H1 (cell line): Measurements from ENCODE around the gene PPIF. TPM values are rescaled to one million over a fixed set of nuclear protein-coding genes. Genes with fewer than 3 reads are reported as not detected.

Experiments used
- CTCF ChIA-PET: fragments of 300-600 bp; sonication (Branson Sonifier 250); formaldehyde crosslinking; loops from one replicate; lab custom pipeline; 2021; ENCODE audit not compliant: partially characterized antibody; lab: Charles Lee
- POLR2A ChIA-PET: fragments of 300-600 bp; sonication (Branson Sonifier 250); formaldehyde crosslinking; loops from one replicate; lab custom pipeline; 2021; ENCODE audit warnings: inconsistent platforms; ENCODE audit not compliant: partially characterized antibody; lab: Charles Lee
- DNase-seq, 2 experiments: peaks; one replicate each; pipeline versions ENCODE4 v3.0.0 to v3.0.0-alpha.2; 2010 to 2022; ENCODE audit warnings: low spot score in 2 of 2, low read depth in 1 of 2, mixed read lengths in 1 of 2
- FAIRE-seq: peaks from 2 replicates; lab custom pipeline; 2011; peaks lifted over from hg19 to GRCh38; lab: Jason Lieb, UNC
- H2AFZ ChIP-seq: 2 replicates; pipeline ENCODE4 v1.8.1; 2012; ENCODE audit warnings: low read length, inconsistent platforms
- H2AK5ac ChIP-seq: 2 replicates; pipeline ENCODE4 v1.6.1; 2013; ENCODE audit warnings: low read depth, low read length
- H2BK120ac ChIP-seq: replicated peaks from 2 replicates; pipeline ENCODE3; 2013; ENCODE audit warnings: low read depth, low read length, inconsistent platforms
- H2BK12ac ChIP-seq: 2 replicates; pipeline ENCODE4 v1.6.1; 2013; ENCODE audit warnings: low read depth, low read length
- H2BK15ac ChIP-seq: 2 replicates; pipeline ENCODE4 v1.6.1; 2013; ENCODE audit warnings: low read length
- H2BK20ac ChIP-seq: 2 replicates; pipeline ENCODE4 v1.6.1; 2013; ENCODE audit warnings: low read length
- H2BK5ac ChIP-seq: 2 replicates; pipeline ENCODE4 v1.6.1; 2013; ENCODE audit warnings: low read depth, low read length
- H3K14ac ChIP-seq: 2 replicates; pipeline ENCODE4 v1.6.1; 2013; ENCODE audit warnings: inconsistent platforms; ENCODE audit not compliant: insufficient read length
- H3K18ac ChIP-seq: 2 replicates; pipeline ENCODE4 v1.6.1; 2013; ENCODE audit warnings: low read length; ENCODE audit errors: extremely low read depth
- H3K23ac ChIP-seq: 2 replicates; pipeline ENCODE4 v1.6.1; 2013; ENCODE audit warnings: inconsistent platforms; ENCODE audit not compliant: insufficient read length
- H3K23me2 ChIP-seq: 2 replicates; pipeline ENCODE4 v1.6.1; 2013; ENCODE audit warnings: low read depth, low read length
- H3K27ac ChIP-seq: 2 replicates; pipeline ENCODE4 v1.6.1; 2011; ENCODE audit warnings: low read depth, low read length, inconsistent platforms
- H3K27me3 ChIP-seq, 4 experiments: replicated peaks in 1 of 4; 1 replicate in 1 of 4; 2 replicates in 3 of 4; pipeline versions ENCODE4 v1.6.1 to v1.8.1; 2011 to 2013; ENCODE audit warnings: low read length in 3 of 4, mild to moderate bottlenecking in 3 of 4, inconsistent platforms in 2 of 4, mixed read lengths in 2 of 4, moderate library complexity in 1 of 4; ENCODE audit not compliant: control insufficient read depth in 3 of 4, insufficient read depth in 3 of 4; ENCODE audit errors: extremely low read depth in 1 of 4
- H3K36me3 ChIP-seq, 4 experiments: 2 replicates each; pipeline versions ENCODE4 v1.6.1 to v1.8.1; 2011 to 2013; ENCODE audit warnings: mild to moderate bottlenecking in 4 of 4, low read length in 3 of 4, moderate library complexity in 2 of 4, control low read depth in 1 of 4, inconsistent platforms in 1 of 4; ENCODE audit not compliant: insufficient read depth in 4 of 4, control insufficient read depth in 2 of 4
- H3K4ac ChIP-seq: replicated peaks from 2 replicates; pipeline ENCODE3; 2013; ENCODE audit warnings: low read length, low read depth, mixed read lengths, inconsistent platforms; ENCODE audit not compliant: insufficient read length
- H3K4me1 ChIP-seq, 4 experiments: replicated peaks in 1 of 4; 1 replicate in 1 of 4; 2 replicates in 3 of 4; pipeline versions ENCODE4 v1.6.1 to v1.8.1; 2011 to 2013; ENCODE audit warnings: low read length in 3 of 4, inconsistent platforms in 2 of 4, mixed read lengths in 1 of 4; ENCODE audit not compliant: insufficient read depth in 4 of 4, control insufficient read depth in 3 of 4
- H3K4me2 ChIP-seq, 2 experiments: 2 replicates each; pipeline versions ENCODE4 v1.6.1 to v1.8.1; 2011 to 2013; ENCODE audit warnings: low read depth in 2 of 2, low read length in 2 of 2, control low read depth in 1 of 2, inconsistent platforms in 1 of 2, mild to moderate bottlenecking in 1 of 2; ENCODE audit not compliant: insufficient read depth in 1 of 2
- H3K4me3 ChIP-seq, 4 experiments: fragments of 200-600, 300-600 bp in 1 of 4; sonication (generic), shearing (Covaris generic), sonication (Bioruptor Twin) in 1 of 4; 2 replicates each; pipeline versions ENCODE4 v1.5.1 to v1.8.1; 2011 to 2016; ENCODE audit warnings: low read length in 4 of 4, low read depth in 3 of 4, control low read depth in 2 of 4, inconsistent platforms in 2 of 4, mild to moderate bottlenecking in 2 of 4, mixed read lengths in 1 of 4, moderate library complexity in 1 of 4; ENCODE audit not compliant: insufficient read depth in 2 of 4; ENCODE audit errors: extremely low read depth in 1 of 4
- H3K56ac ChIP-seq: replicated peaks from 2 replicates; pipeline ENCODE3; 2013; ENCODE audit warnings: low read depth, mild to moderate bottlenecking, mixed read lengths, low read length, inconsistent platforms; ENCODE audit not compliant: insufficient read length
- H3K79me1 ChIP-seq: 2 replicates; pipeline ENCODE4 v1.6.1; 2013; ENCODE audit warnings: low read depth, low read length, control low read depth
- H3K79me2 ChIP-seq, 2 experiments: 2 replicates each; pipeline versions ENCODE4 v1.6.1 to v1.8.1; 2012 to 2013; ENCODE audit warnings: low read length in 2 of 2, mild to moderate bottlenecking in 2 of 2, inconsistent platforms in 1 of 2; ENCODE audit not compliant: insufficient read depth in 2 of 2, control insufficient read depth in 1 of 2
- H3K9ac ChIP-seq, 4 experiments: replicated peaks in 1 of 4; 1 replicate in 1 of 4; 2 replicates in 3 of 4; pipeline versions ENCODE4 v1.6.1 to v1.8.1; 2011 to 2013; ENCODE audit warnings: low read depth in 3 of 4, low read length in 3 of 4, control low read depth in 2 of 4, mild to moderate bottlenecking in 2 of 4, moderate library complexity in 2 of 4, inconsistent platforms in 1 of 4; ENCODE audit errors: extremely low read depth in 1 of 4
- H3K9me3 ChIP-seq, 2 experiments: 2 replicates each; pipeline versions ENCODE4 v1.6.1 to v1.8.1; 2012 to 2013; ENCODE audit warnings: mild to moderate bottlenecking in 2 of 2, moderate library complexity in 2 of 2, control low read depth in 1 of 2, inconsistent platforms in 1 of 2, low read depth in 1 of 2, low read length in 1 of 2, mixed read lengths in 1 of 2; ENCODE audit not compliant: insufficient read depth in 2 of 2
- H4K20me1 ChIP-seq, 2 experiments: replicated peaks in 1 of 2; 2 replicates each; pipeline versions ENCODE3 to v1.8.1; 2011 to 2013; ENCODE audit warnings: inconsistent platforms in 2 of 2, low read length in 2 of 2, mild to moderate bottlenecking in 1 of 2; ENCODE audit not compliant: insufficient read depth in 2 of 2, control insufficient read depth in 1 of 2
- H4K5ac ChIP-seq: 2 replicates; pipeline ENCODE4 v1.6.1; 2013; ENCODE audit warnings: low read length, low read depth, mixed read lengths, inconsistent platforms; ENCODE audit not compliant: insufficient read length
- H4K8ac ChIP-seq: 2 replicates; pipeline ENCODE4 v1.8.0; 2013; ENCODE audit warnings: mild to moderate bottlenecking, moderate library complexity, low read length, inconsistent platforms; ENCODE audit not compliant: insufficient read depth; ENCODE audit errors: extremely low read depth
- H4K91ac ChIP-seq: replicated peaks from 2 replicates; pipeline ENCODE3; 2013; ENCODE audit warnings: low read length, mixed read lengths, inconsistent platforms; ENCODE audit not compliant: insufficient read length
- BACH1 ChIP-seq: IDR thresholded peaks from 2 replicates; pipeline ENCODE4 v1.6.1; 2012; ENCODE audit warnings: low read length, improper control_type of control experiment
- BCL11A ChIP-seq, 2 experiments: IDR thresholded peaks; one replicate each; pipeline ENCODE4 v1.6.1; 2011; ENCODE audit warnings: low read depth in 2 of 2, low read length in 2 of 2, mild to moderate bottlenecking in 2 of 2
- CBX5 ChIP-seq: fragments of 300-800, 300-1000 bp; sonication (generic); IDR thresholded peaks from 2 replicates; pipeline ENCODE4 v1.7.1; 2016; ENCODE audit warnings: antibody characterized with exemption, low read length, low read depth
- EGR1 ChIP-seq: IDR thresholded peaks from 2 replicates; pipeline ENCODE4 v1.6.1; 2011; ENCODE audit warnings: low read depth, low read length, borderline replicate concordance
- GABPA ChIP-seq: IDR thresholded peaks from 2 replicates; pipeline ENCODE4 v1.6.1; 2011; ENCODE audit warnings: mild to moderate bottlenecking, low read length, moderate library complexity, borderline replicate concordance; ENCODE audit not compliant: insufficient read depth
- JUN ChIP-seq: IDR thresholded peaks from 2 replicates; pipeline ENCODE4 v1.6.1; 2011; ENCODE audit warnings: low read depth, mild to moderate bottlenecking, improper control_type of control experiment, low read length
- NANOG ChIP-seq: IDR thresholded peaks from 2 replicates; pipeline ENCODE4 v1.6.1; 2011; ENCODE audit warnings: low read length, low read depth, mild to moderate bottlenecking, inconsistent platforms; ENCODE audit not compliant: insufficient read depth, poor library complexity, severe bottlenecking
- NRF1 ChIP-seq: IDR thresholded peaks from 2 replicates; pipeline ENCODE4 v1.6.1; 2011; ENCODE audit warnings: mild to moderate bottlenecking, low read depth, low read length, improper control_type of control experiment
- POU5F1 ChIP-seq: IDR thresholded peaks from 2 replicates; pipeline ENCODE4 v1.6.1; 2011; ENCODE audit warnings: low read depth, mild to moderate bottlenecking, low read length, moderate library complexity
- RFX5 ChIP-seq: IDR thresholded peaks from 2 replicates; pipeline ENCODE4 v1.6.1; 2011; ENCODE audit warnings: low read depth, low read length, improper control_type of control experiment, borderline replicate concordance
- SP1 ChIP-seq: IDR thresholded peaks from 2 replicates; pipeline ENCODE4 v1.6.1; 2011; ENCODE audit warnings: low read depth, low read length
- SP4 ChIP-seq: IDR thresholded peaks from 2 replicates; pipeline ENCODE4 v1.6.1; 2012; ENCODE audit warnings: low read length, inconsistent platforms
- SRF ChIP-seq: IDR thresholded peaks from 2 replicates; pipeline ENCODE4 v1.6.1; 2011; ENCODE audit warnings: mild to moderate bottlenecking, low read depth, low read length, moderate library complexity
- TAF1 ChIP-seq: IDR thresholded peaks from 2 replicates; pipeline ENCODE4 v1.6.1; 2011; ENCODE audit warnings: mild to moderate bottlenecking, low read depth, low read length
- YY1 ChIP-seq: IDR thresholded peaks from 2 replicates; pipeline ENCODE4 v1.6.1; 2011; ENCODE audit warnings: low read depth, mild to moderate bottlenecking, low read length
- WGBS, 2 experiments: shearing (Covaris generic) in 1 of 2; methylation state at CpG; one replicate each; pipeline versions ENCODE4 v1.1.6 to v1.1.7; 2013 to 2015; ENCODE audit warnings: low lambda C conversion rate in 2 of 2, mixed read lengths in 2 of 2, inconsistent platforms in 1 of 2, low coverage in 1 of 2, missing lambda C conversion rate in 1 of 2; ENCODE audit not compliant: insufficient replicate concordance in 2 of 2, insufficient coverage in 1 of 2, insufficient read length in 1 of 2; ENCODE audit errors: extremely low coverage in 1 of 2, missing lambda C conversion rate in 1 of 2; 5-methylcytosine and 5-hydroxymethylcytosine counted together
- polyA plus RNA-seq, 7 experiments: library from polyadenylated mRNA; depleted of rRNA in 3 of 7; stranded (reverse) in 5 of 7; unstranded in 2 of 7; fragments of >200 nt in 5 of 7; fragments of 200-250 nt in 2 of 7; gene quantifications; 1 replicate in 5 of 7; 2 replicates in 1 of 7; 4 replicates in 1 of 7; pipeline versions ENCODE4 v1.2.1 to v1.2.3, GENCODE V29; 2011 to 2013; ENCODE audit warnings: missing spikeins in 2 of 7, mixed read lengths in 2 of 7
- total RNA-seq: library from RNA; stranded (reverse); fragmentation: NEBNext Ultra II Directional; extraction: Animal tissue kit (Norgen Biotek cat#: 25700); gene quantifications from 2 replicates; pipeline ENCODE4 v1.2.1, GENCODE V29; 2021

PPIF gene
- total and polyA plus RNA-seq, 2 of the 8 experiments (the other 6 are each of a cell fraction or from before 2014, with no cell fraction given) = 70.2 to 77.6 TPM

- Histone ChIP-seq H3K79me1 (no peaks in the 10 kb centered on the region), H3K14ac (no peak overlapping the region), H2BK20ac (no peak overlapping the region), H2BK12ac (no peak overlapping the region), H3K18ac (no peak overlapping the region), H4K5ac (no peak overlapping the region), H2BK120ac (no peak overlapping the region), H3K27me3 (no peaks in the 10 kb centered on the region), H3K4me3 (no peak overlapping the region), H2BK5ac (no peak overlapping the region), H4K8ac (no peak overlapping the region), H3K4me1 (no peaks in the 10 kb centered on the region; a peak in 1 of 7 replicates), H3K56ac (no peak overlapping the region), H3K23ac (no peak overlapping the region), H2AFZ (no peak overlapping the region), H3K23me2 (no peaks in the 10 kb centered on the region), H2BK15ac (no peak overlapping the region), H2AK5ac (no peak overlapping the region), H3K4me2 (no peak overlapping the region), H4K91ac (no peak overlapping the region), H3K79me2 (no peaks in the 10 kb centered on the region), H3K27ac (no peak overlapping the region), H3K9me3 (no peaks in the 10 kb centered on the region; a peak in 1 of 4 replicates), H3K36me3 (peaks cover 14 to 33% (median 30%) of the 10 kb centered on the region in 4 experiments), H3K9ac (no peak overlapping the region), H3K4ac (no peak overlapping the region), H4K20me1 (peaks cover 0 to 6% of the 10 kb centered on the region in 2 experiments)
- no peak for FAIRE-seq
- CTCF ChIA-PET = interaction anchor here (1.3 to 6.0 kb wide), 3 partner anchors 9 to 131 kb away, joined by 6 to 50 read pairs (median 6); partner anchors contain the start of gene PPIF
- 87% methylated on average over 9 of the region's 9 CpGs; no CpG with 5 or more reads in 1 of the 2 experiments for WGBS, 2 experiments
- DNase-seq = peak in 1 of 2 experiments; percentile 34
- POLR2A ChIA-PET = interaction anchor here (1.3 to 2.6 kb wide), 3 partner anchors 9 to 14 kb away, joined by 3 to 12 read pairs (median 6); no protein-coding TSS in a partner anchor
- TF ChIP-seq GABPA = no peak
- TF ChIP-seq JUN = no peak
- no peak for TF ChIP-seq SP1
- TF ChIP-seq NRF1 = no peak
- no peak for TF ChIP-seq POU5F1
- no peak for TF ChIP-seq BCL11A (IDR thresholded peaks at IDR 0.05; ENCODE audit: low read depth in 2 of 2, low read length in 2 of 2)
- no peak for TF ChIP-seq YY1
- no peak for TF ChIP-seq RFX5
- TF ChIP-seq TAF1 = no peak
- no peak for TF ChIP-seq EGR1
- no peak for TF ChIP-seq CBX5
- TF ChIP-seq SP4 = no peak
- TF ChIP-seq SRF = no peak
- TF ChIP-seq BACH1 = no peak
- TF ChIP-seq NANOG = no peak
These were observed 9.9 kb downstream of the PPIF start for GRCh38 chr10:79357180-79357579.
